ENCODE data around the gene CNKSR2.

Gene CNKSR2

GRCh38 chrX:21691512-21692018 lies 317.3 kb downstream of the CNKSR2 start:
- no peak for DNase-seq

GRCh38 chrX:21698272-21698671 lies 324.1 kb downstream of the CNKSR2 start:
- no peak for DNase-seq

GRCh38 chrX:21699136-21699535 lies 324.9 kb downstream of the CNKSR2 start:
- no peak for DNase-seq

DNA sequence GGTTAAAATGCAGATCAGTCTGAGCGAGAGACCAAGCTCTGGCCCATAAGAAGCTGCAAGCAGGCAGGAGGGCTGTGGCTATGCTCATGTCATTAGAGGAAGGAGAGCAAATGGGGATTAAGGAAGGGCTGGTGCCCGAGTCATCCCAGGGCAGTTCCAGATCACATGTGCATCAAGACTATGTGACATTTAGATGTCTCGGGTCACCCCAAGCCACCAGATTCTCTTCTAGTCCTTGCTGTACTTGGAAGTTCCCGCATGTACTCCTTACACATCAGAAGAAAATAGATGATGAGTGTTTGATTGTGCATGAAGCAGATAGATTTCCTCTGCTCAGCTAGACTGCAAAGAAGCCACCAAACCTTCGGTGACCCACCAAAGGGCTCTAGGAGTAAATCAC lies 326.1 kb downstream of the CNKSR2 start:
- no peak for DNase-seq

- DNase-seq, result no peak
Observed at GRCh38 chrX:21700967-21701366, 326.7 kb downstream of the CNKSR2 start.

GRCh38 chrX:21702725-21703124 lies 328.5 kb downstream of the CNKSR2 start:
- no peak for DNase-seq
